ENCODE data around the gene CFAP61.

GRCh38 chr20:20343932-20344331, 291.6 kb downstream of the CFAP61 start:
- TF ChIP-seq CTCF (IDR thresholded peaks at IDR 0.05) (no peak), POLR2A (IDR thresholded peaks at IDR 0.05) (no peak)
